ENCODE measurements around the gene RABGAP1.

The RABGAP1 gene

GRCh38 chr9:123011380-123011779, 70.6 kb downstream of the RABGAP1 start:
- Mint-ChIP-seq H3K4me3 (no peak overlapping the region), H3K4me1 (ENCODE audit: low read depth) (no peaks in the 10 kb centered on the region), H3K27me3 (no peaks in the 10 kb centered on the region), H3K27ac (no peak overlapping the region), H3K36me3 (ENCODE audit: low read depth) (peaks cover 70% of the 10 kb centered on the region), H3K9me3 (peaks cover 5% of the 10 kb centered on the region)
- no peak for DNase-seq

- DNase-seq = no peak
- peaks cover 74% of the 10 kb centered on the region for H3K36me3 Mint-ChIP-seq (ENCODE audit: low read depth)
- peaks cover 5% of the 10 kb centered on the region for H3K9me3 Mint-ChIP-seq
- H3K27me3 Mint-ChIP-seq = no peaks in the 10 kb centered on the region
- no peaks in the 10 kb centered on the region for H3K4me1 Mint-ChIP-seq (ENCODE audit: low read depth)
- no peak overlapping the region for H3K4me3 Mint-ChIP-seq
- no peak overlapping the region for H3K27ac Mint-ChIP-seq
Measured at GRCh38 chr9:123011878-123012528, 71.2 kb downstream of the RABGAP1 start.

- DNase-seq = no peak
- Mint-ChIP-seq H3K4me1 (ENCODE audit: low read depth) (no peaks in the 10 kb centered on the region), H3K27ac (no peak overlapping the region), H3K27me3 (no peaks in the 10 kb centered on the region), H3K36me3 (ENCODE audit: low read depth) (peaks cover 86% of the 10 kb centered on the region), H3K9me3 (peaks cover 5% of the 10 kb centered on the region), H3K4me3 (no peak overlapping the region)
Measured at GRCh38 chr9:123016631-123017030, 75.8 kb downstream of the RABGAP1 start.

- H3K9me3 Mint-ChIP-seq = no peaks in the 10 kb centered on the region
- H3K4me1 Mint-ChIP-seq (ENCODE audit: low read depth) = no peaks in the 10 kb centered on the region
- DNase-seq = no peak
- peaks cover 79% of the 10 kb centered on the region for H3K36me3 Mint-ChIP-seq (ENCODE audit: low read depth)
- H3K4me3 Mint-ChIP-seq = no peak overlapping the region
- H3K27me3 Mint-ChIP-seq = no peaks in the 10 kb centered on the region
- H3K27ac Mint-ChIP-seq = no peak overlapping the region
Measured at GRCh38 chr9:123020796-123021195, 80.0 kb downstream of the RABGAP1 start.

- no peak for DNase-seq
- no peak overlapping the region for H3K4me3 Mint-ChIP-seq
- H3K4me1 Mint-ChIP-seq (ENCODE audit: low read depth) = no peaks in the 10 kb centered on the region
- H3K27ac Mint-ChIP-seq = no peak overlapping the region
- H3K27me3 Mint-ChIP-seq = no peaks in the 10 kb centered on the region
- no peaks in the 10 kb centered on the region for H3K9me3 Mint-ChIP-seq
- H3K36me3 Mint-ChIP-seq (ENCODE audit: low read depth) = peaks cover 59% of the 10 kb centered on the region
Measured at GRCh38 chr9:123026425-123026824, 85.6 kb downstream of the RABGAP1 start.

- Mint-ChIP-seq H3K27me3 (no peaks in the 10 kb centered on the region), H3K27ac (no peak overlapping the region)
Measured at GRCh38 chr9:123027517-123027916, 86.7 kb downstream of the RABGAP1 start.

GRCh38 chr9:123028136-123028535, 87.3 kb downstream of the RABGAP1 start:
- Mint-ChIP-seq H3K36me3 (ENCODE audit: low read depth) (peaks cover 48% of the 10 kb centered on the region), H3K27ac (no peak overlapping the region), H3K4me3 (no peak overlapping the region), H3K9me3 (no peaks in the 10 kb centered on the region), H3K4me1 (ENCODE audit: low read depth) (no peaks in the 10 kb centered on the region), H3K27me3 (no peaks in the 10 kb centered on the region)
- no peak for DNase-seq

More at GRCh38 chr9:123027517-123027916, 86.7 kb downstream of the RABGAP1 start:
- Mint-ChIP-seq H3K4me3 (no peak overlapping the region), H3K36me3 (ENCODE audit: low read depth) (peaks cover 54% of the 10 kb centered on the region), H3K9me3 (no peaks in the 10 kb centered on the region), H3K4me1 (ENCODE audit: low read depth) (no peaks in the 10 kb centered on the region)
- no peak for DNase-seq

GRCh38 chr9:123028973-123029372, 88.2 kb downstream of the RABGAP1 start:
- Mint-ChIP-seq H3K4me3 (no peak overlapping the region), H3K36me3 (ENCODE audit: low read depth) (peaks cover 47% of the 10 kb centered on the region), H3K9me3 (no peaks in the 10 kb centered on the region), H3K4me1 (ENCODE audit: low read depth) (no peaks in the 10 kb centered on the region), H3K27ac (no peak overlapping the region), H3K27me3 (no peaks in the 10 kb centered on the region)
- no peak for DNase-seq

GRCh38 chr9:123031963-123032362, 91.1 kb downstream of the RABGAP1 start:
- no peaks in the 10 kb centered on the region for H3K9me3 Mint-ChIP-seq
- H3K4me1 Mint-ChIP-seq (ENCODE audit: low read depth) = peaks cover 3% of the 10 kb centered on the region
- H3K4me3 Mint-ChIP-seq = no peak overlapping the region
- H3K27me3 Mint-ChIP-seq = no peaks in the 10 kb centered on the region
- H3K36me3 Mint-ChIP-seq (ENCODE audit: low read depth) = peaks cover 43% of the 10 kb centered on the region
- no peak for DNase-seq
- no peak overlapping the region for H3K27ac Mint-ChIP-seq

GRCh38 chr9:123033352-123033751, 92.5 kb downstream of the RABGAP1 start, which contains the start of gene GPR21:
TSS of gene GPR21 (plus strand) at chr9:123033667. CDS start at chr9:123034567, 900 bp downstream.
- H3K4me3 Mint-ChIP-seq = no peak within 1 kb of the TSS
- H3K27me3 Mint-ChIP-seq = no peaks in the 10 kb centered on the region
- H3K9me3 Mint-ChIP-seq = no peaks in the 10 kb centered on the region
- peaks cover 40% of the 10 kb centered on the region for H3K36me3 Mint-ChIP-seq (ENCODE audit: low read depth)
- H3K4me1 Mint-ChIP-seq (ENCODE audit: low read depth) = peaks cover 5% of the 10 kb centered on the region
- H3K27ac Mint-ChIP-seq = no peak within 1 kb of the TSS
- DNase-seq = no peak

GRCh38 chr9:123033864-123034601, 93.2 kb downstream of the RABGAP1 start:
- H3K4me3 Mint-ChIP-seq = no peak overlapping the region
- H3K4me1 Mint-ChIP-seq (ENCODE audit: low read depth) = peaks cover 5% of the 10 kb centered on the region
- H3K27me3 Mint-ChIP-seq = no peaks in the 10 kb centered on the region
- H3K9me3 Mint-ChIP-seq = no peaks in the 10 kb centered on the region
- DNase-seq = no peak
- H3K36me3 Mint-ChIP-seq (ENCODE audit: low read depth) = peaks cover 39% of the 10 kb centered on the region
- no peak overlapping the region for H3K27ac Mint-ChIP-seq

- DNase-seq = no peak
- Mint-ChIP-seq H3K4me1 (ENCODE audit: low read depth) (peaks cover 5% of the 10 kb centered on the region), H3K4me3 (no peak overlapping the region), H3K27ac (no peak overlapping the region), H3K9me3 (no peaks in the 10 kb centered on the region), H3K27me3 (no peaks in the 10 kb centered on the region), H3K36me3 (ENCODE audit: low read depth) (peaks cover 38% of the 10 kb centered on the region)
Measured at GRCh38 chr9:123034881-123035510, 94.2 kb downstream of the RABGAP1 start.

GRCh38 chr9:123035791-123036190, 95.0 kb downstream of the RABGAP1 start:
- Mint-ChIP-seq H3K9me3 (no peaks in the 10 kb centered on the region), H3K27me3 (no peaks in the 10 kb centered on the region), H3K4me3 (no peak overlapping the region), H3K4me1 (ENCODE audit: low read depth) (peaks cover 5% of the 10 kb centered on the region), H3K27ac (no peak overlapping the region), H3K36me3 (ENCODE audit: low read depth) (peaks cover 38% of the 10 kb centered on the region)
- DNase-seq = no peak

- no peak for DNase-seq
- peaks cover 43% of the 10 kb centered on the region for H3K36me3 Mint-ChIP-seq (ENCODE audit: low read depth)
- H3K27ac Mint-ChIP-seq = no peak overlapping the region
- H3K4me1 Mint-ChIP-seq (ENCODE audit: low read depth) = peaks cover 5% of the 10 kb centered on the region
- H3K27me3 Mint-ChIP-seq = no peaks in the 10 kb centered on the region
- H3K9me3 Mint-ChIP-seq = no peaks in the 10 kb centered on the region
- H3K4me3 Mint-ChIP-seq = no peak overlapping the region
Measured at GRCh38 chr9:123036893-123037545, 96.2 kb downstream of the RABGAP1 start.

Measured in activated T-cell treated with anti-CD3 and anti-CD28 coated beads, Interleukin-2, amount 50 U/mL, for 24 hours (primary cell).